T-cell (primary cell): ENCODE measurements around the gene MED12. TPM values are rescaled to one million over a fixed set of nuclear protein-coding genes. Genes with fewer than 3 reads are reported as not detected.

Source experiments
- ATAC-seq, 4 experiments: fragments of 200-7000 bp in 3 of 4; fragments of 150-1000 bp in 1 of 4; cut with Tn5 transposase; replicated peaks in 1 of 4; 1 replicate in 3 of 4; 2 replicates in 1 of 4; pipeline ENCODE4 v1.10.0; 2021; ENCODE audit warnings: moderate library complexity in 3 of 4, mild to moderate bottlenecking in 2 of 4, moderate number of reproducible peaks in 1 of 4
- CTCF ChIA-PET, 2 donors: fragments of 300-600 bp; sonication (Branson Sonifier 250); formaldehyde crosslinking; loops; one replicate each; lab custom pipeline; 2022; ENCODE audit warnings: antibody characterized with exemption in 2 of 2; lab: Charles Lee
- POLR2A ChIA-PET, 2 donors: fragments of 300-600 bp; sonication (Branson Sonifier 250); formaldehyde crosslinking; loops; one replicate each; lab custom pipeline; 2022; ENCODE audit warnings: antibody characterized with exemption in 2 of 2; lab: Charles Lee
- DNase-seq, 35 experiments: peaks; one replicate each; pipeline versions ENCODE4 v3.0.0 to v3.0.0-alpha.2; 2013 to 2023
- H3K27ac ChIP-seq: one replicate; pipeline ENCODE4 v1.5.1; 2013; ENCODE audit warnings: low read length
- H3K27me3 ChIP-seq, 2 experiments: replicated peaks in 1 of 2; 1 replicate in 1 of 2; 2 replicates in 1 of 2; pipeline versions ENCODE4 v1.6.1 to v1.7.0; 2013; ENCODE audit warnings: low read length in 1 of 2, mixed read lengths in 1 of 2; ENCODE audit not compliant: control insufficient read depth in 2 of 2, insufficient read depth in 2 of 2; ENCODE audit errors: extremely low read depth in 1 of 2
- H3K36me3 ChIP-seq, 2 donors: 1 replicate in 1 of 2; 2 replicates in 1 of 2; pipeline versions ENCODE4 v1.6.1 to v1.7.0; 2013; ENCODE audit warnings: low read length in 1 of 2; ENCODE audit not compliant: control insufficient read depth in 2 of 2, insufficient read depth in 1 of 2; ENCODE audit errors: extremely low read depth in 1 of 2
- H3K4me1 ChIP-seq, 2 experiments: 1 replicate in 1 of 2; 2 replicates in 1 of 2; pipeline versions ENCODE4 v1.6.1 to v1.7.0; 2013; ENCODE audit warnings: low read length in 2 of 2, mixed read lengths in 1 of 2; ENCODE audit not compliant: insufficient read depth in 2 of 2, control insufficient read depth in 1 of 2; ENCODE audit errors: extremely low read depth in 1 of 2
- H3K4me3 ChIP-seq, 2 donors: 1 replicate in 1 of 2; 2 replicates in 1 of 2; pipeline versions ENCODE4 v1.5.1 to v1.7.0; 2013; ENCODE audit warnings: mild to moderate bottlenecking in 2 of 2, low read length in 1 of 2, moderate library complexity in 1 of 2; ENCODE audit not compliant: control insufficient read depth in 1 of 2; ENCODE audit errors: extremely low read depth in 1 of 2
- H3K9me3 ChIP-seq: 2 replicates; pipeline ENCODE4 v1.7.0; 2013
- H3K27ac Mint-ChIP-seq, 2 donors: one replicate each; pipeline ENCODE4 v1.8.0; 2020 to 2021; ENCODE audit warnings: mild to moderate bottlenecking in 2 of 2, mixed read lengths in 2 of 2
- H3K27me3 Mint-ChIP-seq, 2 donors: one replicate each; pipeline ENCODE4 v1.8.0; 2021 to 2022; ENCODE audit warnings: mixed read lengths in 2 of 2
- H3K36me3 Mint-ChIP-seq: one replicate; pipeline ENCODE4 v1.8.0; 2021; ENCODE audit warnings: mixed read lengths
- H3K4me1 Mint-ChIP-seq, 3 donors: one replicate each; pipeline ENCODE4 v1.8.0; 2020 to 2022; ENCODE audit warnings: mixed read lengths in 3 of 3, mild to moderate bottlenecking in 1 of 3
- H3K4me3 Mint-ChIP-seq, 3 donors: one replicate each; pipeline ENCODE4 v1.8.0; 2020 to 2022; ENCODE audit warnings: mild to moderate bottlenecking in 3 of 3, mixed read lengths in 3 of 3, moderate library complexity in 3 of 3
- H3K9me3 Mint-ChIP-seq, 3 donors: one replicate each; pipeline ENCODE4 v1.8.0; 2020 to 2022; ENCODE audit warnings: mixed read lengths in 3 of 3
- WGBS: methylation state at CpG from one replicate; pipeline ENCODE4 v1.1.5; 2013; ENCODE audit warnings: missing lambda C conversion rate; ENCODE audit not compliant: insufficient coverage; 5-methylcytosine and 5-hydroxymethylcytosine counted together
- total RNA-seq, 35 experiments: library from RNA in 6 of 35; stranded (reverse) in 6 of 35; fragments of 120-200 nt in 1 of 35; gene quantifications; one replicate each; pipeline versions ENCODE4 v1.2.1 to v1.2.4 and lab custom pipeline; 2013 to 2026

MED12 gene
- total RNA-seq, 5 donors from 2014 or later (not counting 1 experiment from before 2014, with no cell fraction given) = 63.8 to 78.3 (median 72.0) TPM

GRCh38 chrX:71144651-71145050 is 26.3 kb downstream of the MED12 start, which contains the start of gene NLGN3:
TSS of gene NLGN3 (plus strand) at chrX:71144841. CDS start at chrX:71147750, 2,909 bp downstream.
- POLR2A ChIA-PET = interaction anchor here in 1 of 2 donors (0.5 kb wide), 1 partner anchor 77 kb away, joined by 7 read pairs; the partner anchor contains the start of gene SNX12
- H3K27ac Mint-ChIP-seq = peak within 1 kb of the TSS in 1 of 2 donors; percentile 66

GRCh38 chrX:71147496-71148277 is 29.3 kb downstream of the MED12 start:
- H3K27me3 ChIP-seq = no peaks in the 10 kb centered on the region
- Mint-ChIP-seq H3K27me3 (no peaks in the 10 kb centered on the region), H3K9me3 (no peaks in the 10 kb centered on the region), H3K27ac (no peak overlapping the region), H3K4me1 (peaks cover 5 to 15% (median 5%) of the 10 kb centered on the region in 3 donors), H3K4me3 (no peak overlapping the region), H3K36me3 (no peaks in the 10 kb centered on the region)
- DNase-seq (no peak), ATAC-seq (no peak)
- H3K4me1 ChIP-seq = peaks cover 3 to 15% of the 10 kb centered on the region in 2 experiments
- H3K9me3 ChIP-seq = no peaks in the 10 kb centered on the region
- CTCF ChIA-PET = no interaction called here
- no peak overlapping the region for H3K27ac ChIP-seq
- peaks cover 0 to 5% of the 10 kb centered on the region in 2 donors for H3K36me3 ChIP-seq
- WGBS = 96% methylated on average over 8 of the region's 28 CpGs
- no peak overlapping the region for H3K4me3 ChIP-seq
- POLR2A ChIA-PET = no interaction called here

More at GRCh38 chrX:71144651-71145050, 26.3 kb downstream of the MED12 start, which contains the start of gene NLGN3:
- WGBS = 64% methylated on average over 4 of the region's 28 CpGs
- Mint-ChIP-seq H3K36me3 (no peaks in the 10 kb centered on the region), H3K27me3 (no peaks in the 10 kb centered on the region), H3K4me1 (peaks cover 5 to 20% (median 14%) of the 10 kb centered on the region in 3 donors), H3K9me3 (no peaks in the 10 kb centered on the region), H3K4me3 (peak within 1 kb of the TSS in 1 of 3 donors; percentile 66)
- DNase-seq = no peak
- CTCF ChIA-PET = no interaction called here
- Histone ChIP-seq H3K4me1 (peaks cover 3 to 21% of the 10 kb centered on the region in 2 experiments), H3K4me3 (no peak within 1 kb of the TSS), H3K36me3 (peaks cover 0 to 8% of the 10 kb centered on the region in 2 donors), H3K27ac (no peak within 1 kb of the TSS), H3K27me3 (no peaks in the 10 kb centered on the region), H3K9me3 (no peaks in the 10 kb centered on the region)
- no peak for ATAC-seq

- 93% methylated on average over 3 of the region's 8 CpGs for WGBS
- H3K4me1 ChIP-seq = peaks cover 3 to 15% of the 10 kb centered on the region in 2 experiments
- no peaks in the 10 kb centered on the region for H3K9me3 ChIP-seq
- ATAC-seq = no peak
- peaks cover 0 to 4% of the 10 kb centered on the region in 2 donors for H3K36me3 ChIP-seq
- Mint-ChIP-seq H3K27ac (no peak overlapping the region), H3K4me3 (no peak overlapping the region), H3K9me3 (no peaks in the 10 kb centered on the region), H3K4me1 (peaks cover 5 to 15% (median 5%) of the 10 kb centered on the region in 3 donors), H3K27me3 (no peaks in the 10 kb centered on the region), H3K36me3 (no peaks in the 10 kb centered on the region)
- POLR2A ChIA-PET = no interaction called here
- H3K27me3 ChIP-seq = no peaks in the 10 kb centered on the region
- H3K4me3 ChIP-seq = no peak overlapping the region
- CTCF ChIA-PET = no interaction called here
- H3K27ac ChIP-seq = no peak overlapping the region
- no peak for DNase-seq
Measured at GRCh38 chrX:71148278-71148663, 29.9 kb downstream of the MED12 start.

GRCh38 chrX:71151366-71151765 is 33.0 kb downstream of the MED12 start:
- Histone ChIP-seq H3K4me3 (no peak overlapping the region), H3K36me3 (no peaks in the 10 kb centered on the region), H3K4me1 (peaks cover 2 to 3% of the 10 kb centered on the region in 2 experiments), H3K9me3 (no peaks in the 10 kb centered on the region), H3K27me3 (no peaks in the 10 kb centered on the region), H3K27ac (no peak overlapping the region)
- Mint-ChIP-seq H3K27ac (no peak overlapping the region), H3K36me3 (no peaks in the 10 kb centered on the region), H3K27me3 (peaks cover 0 to 13% of the 10 kb centered on the region in 2 donors), H3K9me3 (no peaks in the 10 kb centered on the region), H3K4me1 (peaks cover under 1 to 6% (median 1%) of the 10 kb centered on the region in 3 donors), H3K4me3 (no peak overlapping the region)
- ChIA-PET CTCF (no interaction called here), POLR2A (no interaction called here)
- DNase-seq = no peak
- ATAC-seq = no peak
- WGBS = 100% methylated on average over 2 of the region's 7 CpGs

GRCh38 chrX:71154196-71154595 is 35.8 kb downstream of the MED12 start:
- H3K4me1 Mint-ChIP-seq = peaks cover 4 to 14% (median 11%) of the 10 kb centered on the region in 3 donors
- H3K36me3 ChIP-seq = no peaks in the 10 kb centered on the region
- POLR2A ChIA-PET = no interaction called here
- H3K36me3 Mint-ChIP-seq = no peaks in the 10 kb centered on the region
- H3K27me3 ChIP-seq = no peaks in the 10 kb centered on the region
- CTCF ChIA-PET = no interaction called here
- no peak overlapping the region for H3K4me3 ChIP-seq
- H3K27ac Mint-ChIP-seq = no peak overlapping the region
- H3K9me3 ChIP-seq = no peaks in the 10 kb centered on the region
- no peak overlapping the region for H3K4me3 Mint-ChIP-seq
- H3K27ac ChIP-seq = no peak overlapping the region
- H3K4me1 ChIP-seq = peaks cover 0 to under 1% of the 10 kb centered on the region in 2 experiments
- H3K9me3 Mint-ChIP-seq = no peaks in the 10 kb centered on the region
- no CpG with 5 or more reads among the region's 7 CpGs for WGBS
- H3K27me3 Mint-ChIP-seq = peaks cover 0 to 15% of the 10 kb centered on the region in 2 donors
- DNase-seq = no peak
- no peak for ATAC-seq

- H3K36me3 ChIP-seq = no peaks in the 10 kb centered on the region
- Mint-ChIP-seq H3K36me3 (no peaks in the 10 kb centered on the region), H3K27ac (no peak overlapping the region), H3K9me3 (no peaks in the 10 kb centered on the region), H3K4me3 (no peak overlapping the region), H3K4me1 (peaks cover 8 to 18% (median 14%) of the 10 kb centered on the region in 3 donors), H3K27me3 (peaks cover 0 to 15% of the 10 kb centered on the region in 2 donors)
- H3K27ac ChIP-seq = no peak overlapping the region
- POLR2A ChIA-PET = interaction anchor here in 1 of 2 donors (0.6 kb wide), 1 partner anchor 76 kb away, joined by 6 read pairs; no protein-coding TSS in a partner anchor
- no peak for DNase-seq
- peaks cover 0 to 5% of the 10 kb centered on the region in 2 experiments for H3K4me1 ChIP-seq
- ATAC-seq = no peak
- no peaks in the 10 kb centered on the region for H3K9me3 ChIP-seq
- H3K27me3 ChIP-seq = no peaks in the 10 kb centered on the region
- CTCF ChIA-PET = no interaction called here
- H3K4me3 ChIP-seq = no peak overlapping the region
- WGBS = 56% methylated on average over 1 of the region's 3 CpGs
Measured at GRCh38 chrX:71154641-71155040, 36.2 kb downstream of the MED12 start.
